Measurements from ENCODE around the gene PTPRU. TPM values are rescaled to one million over a fixed set of nuclear protein-coding genes. Genes with fewer than 3 reads are reported as not detected.

PTPRU gene
- total RNA-seq, 1 experiment from 2014 or later: 45.5 TPM

DNA sequence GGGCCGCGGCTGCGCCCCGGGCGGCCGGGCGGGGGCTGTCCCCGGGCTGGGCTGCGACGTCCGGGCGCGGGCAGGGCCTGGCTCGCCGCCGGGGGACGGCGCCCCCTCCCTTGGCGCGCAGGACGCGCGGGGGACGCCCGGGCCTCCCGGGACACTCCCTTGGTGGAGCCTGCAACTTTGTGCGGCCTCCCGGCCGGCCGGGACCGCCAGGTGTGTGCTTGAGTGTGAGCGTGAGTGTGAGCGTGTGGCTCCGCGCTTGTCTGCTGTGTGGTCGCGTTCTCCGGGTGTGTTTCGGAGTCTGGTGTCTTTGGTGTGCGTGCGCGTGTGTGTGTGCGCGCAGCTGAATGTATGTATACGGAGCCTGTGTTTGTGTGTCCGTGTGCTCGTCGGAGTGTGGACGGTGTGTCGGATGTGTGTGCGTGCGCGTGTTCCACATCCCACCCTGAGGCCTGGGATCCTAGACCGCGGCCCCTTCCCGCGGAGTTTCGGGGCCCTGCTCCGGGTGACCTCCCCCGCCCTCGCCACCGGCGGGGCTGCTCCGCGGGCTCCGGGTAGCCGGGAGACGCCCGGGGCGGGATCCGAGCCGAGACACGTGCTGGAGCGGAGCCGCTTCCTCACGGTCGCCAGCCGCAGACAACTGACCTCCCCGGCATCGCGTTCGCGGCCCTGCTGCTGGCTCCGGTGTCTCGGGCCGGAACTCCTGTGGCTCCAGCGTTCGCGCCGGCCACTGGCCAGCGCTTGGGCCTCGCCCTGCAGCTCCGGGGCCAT lies 1.7 kb downstream of the PTPRU start:
- 0 out of 7 replicates have a peak overlapping the region, but pooled peaks of 1 of the 3 experiments have one; percentile 34 for H3K27ac Mint-ChIP-seq
- no peaks in the 10 kb centered on the region for H3K9me3 ChIP-seq (ENCODE audit: control insufficient read depth, low read depth, low read length)
- WGBS (ENCODE audit: extremely low coverage, insufficient read length, low lambda C conversion rate): no CpG with 5 or more reads among the region's 93 CpGs
- peaks cover 0 to 5% (median 0%) of the 10 kb centered on the region in 3 experiments; a peak in 2 of 7 replicates for H3K36me3 Mint-ChIP-seq (ENCODE audit: insufficient read depth in 1 of 3, low read depth in 3 of 3)
- H3T11ph ChIP-seq (ENCODE audit: low read length): no peak overlapping the region
- peak overlapping the region; percentile 91 for H3K4me2 ChIP-seq (ENCODE audit: insufficient read depth, insufficient read length, low read length)
- H3K18ac ChIP-seq (ENCODE audit: insufficient read length, low read depth, low read length): peak overlapping the region; percentile 6
- peaks cover 52% of the 10 kb centered on the region for H3K27me3 Mint-ChIP-seq (ENCODE audit: low read depth)
- H3K56ac ChIP-seq (ENCODE audit: insufficient read length, low read depth, low read length): no peak overlapping the region
- peaks cover 14% of the 10 kb centered on the region for H3K23me2 ChIP-seq (ENCODE audit: insufficient read length, low read depth, low read length, poor library complexity, severe bottlenecking)
- peaks cover 35 to 39% of the 10 kb centered on the region in 2 experiments for H3K4me1 Mint-ChIP-seq
- no peak overlapping the region for H4K8ac ChIP-seq (replicated peaks; ENCODE audit: insufficient read length, low read depth, low read length)
- no peak overlapping the region for H4K5ac ChIP-seq (ENCODE audit: insufficient read length, low read depth, low read length)
- peaks cover 3 to 6% of the 10 kb centered on the region in 2 experiments; a peak in 4 of 5 replicates for H3K9me3 Mint-ChIP-seq
- H3K9ac ChIP-seq (ENCODE audit: extremely low read depth, insufficient read length, low read length): no peak overlapping the region
- no peak overlapping the region for H2AFZ ChIP-seq (ENCODE audit: low read length)
- no peaks in the 10 kb centered on the region for H3K79me2 ChIP-seq (ENCODE audit: insufficient read depth, low read length)
- H2BK120ac ChIP-seq (ENCODE audit: low read depth, low read length, poor library complexity, severe bottlenecking): no peak overlapping the region
- no peak for TF ChIP-seq CTCF (conservative IDR thresholded peaks at IDR 0.05)
- H2BK20ac ChIP-seq (ENCODE audit: low read depth, low read length, poor library complexity, severe bottlenecking): no peak overlapping the region
- no peak overlapping the region for H2AK5ac ChIP-seq (ENCODE audit: insufficient read length, low read length)
- no peak overlapping the region for H3K23ac ChIP-seq (ENCODE audit: insufficient read length, low read depth, low read length)
- DNase-seq: peak; percentile 59
- no peak overlapping the region for H3K27ac ChIP-seq (ENCODE audit: insufficient read length, low read depth, low read length)
- no peak overlapping the region for H2BK12ac ChIP-seq (ENCODE audit: insufficient read length, low read depth, low read length)
- H3K4ac ChIP-seq (ENCODE audit: low read depth, low read length): no peak overlapping the region
- no peak overlapping the region for H2BK5ac ChIP-seq (ENCODE audit: insufficient read length, low read length)
- H2BK15ac ChIP-seq (ENCODE audit: low read depth, low read length): no peak overlapping the region
- H3K4me1 ChIP-seq (ENCODE audit: insufficient read depth, low read length): peaks cover 11% of the 10 kb centered on the region; the same call in 1 of the 2 replicates
- H3K4me3 Mint-ChIP-seq: peak overlapping the region; percentile 77 to 86
- no peaks in the 10 kb centered on the region for H4K20me1 ChIP-seq (ENCODE audit: control insufficient read depth, insufficient read depth, insufficient read length)
- H3K14ac ChIP-seq (ENCODE audit: insufficient read depth, low read length): no peak overlapping the region
- H4K91ac ChIP-seq (ENCODE audit: insufficient read length, low read depth, low read length): no peak overlapping the region
- no peaks in the 10 kb centered on the region for H3K79me1 ChIP-seq (ENCODE audit: insufficient read depth, low read depth, low read length, poor library complexity, severe bottlenecking)
- H3K27me3 ChIP-seq (ENCODE audit: insufficient read depth, low read length): peaks cover 15% of the 10 kb centered on the region; the same call in 1 of the 2 replicates

Data from H9 (cell line).